Activated CD8-positive, alpha-beta memory T cell treated with anti-CD3 and anti-CD28 coated beads, Interleukin-2, amount 50 U/mL, for 1 hour (primary cell): ENCODE measurements around the gene AATK.
A peak's percentile ranks its signal among the peaks of the same experiment; 100 is the strongest.

Experiments used
- DNase-seq: peaks from one replicate; pipeline ENCODE4 v3.0.0-alpha.2; 2020; ENCODE audit errors: extremely low read depth

The AATK gene

DNA sequence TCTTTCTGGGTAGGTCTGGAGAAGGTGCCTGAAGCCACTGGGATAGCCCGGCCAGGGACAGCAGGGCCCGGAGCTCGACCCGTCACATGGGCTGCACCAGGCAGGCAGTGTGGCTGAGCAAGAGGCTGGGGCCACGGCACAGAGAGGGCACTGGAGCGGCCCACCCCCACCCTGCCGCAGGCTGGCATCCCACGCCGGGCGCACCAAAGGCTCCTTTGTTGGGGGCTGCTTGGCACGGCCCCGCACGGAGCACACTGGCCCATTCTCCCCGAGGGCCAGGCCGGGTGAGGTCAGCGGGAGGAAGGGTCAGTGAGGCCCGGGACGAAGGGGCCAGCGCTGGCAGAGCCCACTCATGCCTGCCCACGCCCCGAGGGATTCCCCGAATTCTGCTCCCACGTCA is 37.2 kb downstream of the AATK start:
- DNase-seq, result no peak

DNA sequence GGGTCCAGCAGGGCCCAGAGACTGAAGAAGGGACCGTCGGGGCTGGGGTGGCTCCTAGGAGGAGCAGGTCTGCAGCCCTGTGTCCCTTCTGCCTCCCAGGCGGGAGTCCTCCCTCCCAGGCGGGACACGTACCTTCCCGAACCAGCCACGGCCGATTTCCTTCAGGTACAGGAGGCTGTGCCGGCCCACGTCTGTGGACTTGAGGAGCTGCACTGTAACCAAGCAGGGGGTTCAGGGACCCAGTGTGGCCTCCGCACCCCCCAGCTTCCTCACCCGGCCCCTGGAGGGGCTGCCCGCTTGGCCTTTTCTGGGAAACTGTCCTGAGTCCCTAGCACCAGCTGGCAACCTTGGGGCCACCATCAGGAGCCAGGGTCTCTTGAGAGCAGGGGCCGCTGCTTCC is 37.7 kb downstream of the AATK start:
- no peak for DNase-seq

GRCh38 chr17:81127526-81128177 is 38.4 kb downstream of the AATK start:
- DNase-seq, result no peak

DNA sequence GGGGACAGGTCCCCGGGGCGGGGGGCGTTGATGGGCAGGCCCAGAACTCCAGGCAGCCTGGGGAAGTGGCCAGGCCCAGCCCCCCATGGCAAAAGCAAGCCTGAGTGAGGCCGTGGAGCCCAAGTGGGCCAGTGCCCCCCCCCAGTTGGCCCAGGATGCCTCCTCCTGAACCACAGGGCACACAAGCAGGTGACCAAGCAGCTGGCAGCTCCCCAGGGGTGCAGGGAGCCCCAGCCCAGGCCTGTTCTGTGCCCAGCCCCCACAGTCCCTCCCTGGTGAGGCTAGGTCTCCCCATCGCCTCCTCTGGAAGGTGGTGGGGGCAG is 38.9 kb downstream of the AATK start:
- no peak for DNase-seq

- DNase-seq, result no peak
These were observed 39.5 kb downstream of the AATK start for GRCh38 chr17:81126281-81127132.

GRCh38 chr17:81125573-81126081 is 40.4 kb downstream of the AATK start:
- DNase-seq, result no peak

DNA sequence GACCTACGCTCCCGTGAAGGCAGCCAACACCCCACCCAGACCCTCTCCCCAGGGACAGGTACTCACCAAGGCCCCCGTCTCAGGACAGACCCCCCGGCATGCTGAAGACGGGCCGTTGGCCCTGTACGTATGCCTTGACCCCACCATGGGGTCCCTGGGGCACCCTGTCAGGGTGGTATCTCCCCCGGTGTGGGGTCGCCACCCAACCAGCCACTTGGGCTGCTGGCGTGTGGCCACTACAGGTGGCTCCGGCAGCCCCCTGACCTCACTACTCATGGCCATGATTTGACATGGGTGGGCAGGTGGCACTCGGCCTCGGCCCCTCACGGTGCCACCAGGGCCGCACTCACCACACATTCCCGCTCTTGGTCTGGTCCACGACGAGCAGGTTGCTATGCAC is 41.6 kb downstream of the AATK start:
- DNase-seq, result no peak

- DNase-seq, result no peak
These were observed 42.7 kb downstream of the AATK start for GRCh38 chr17:81123052-81124048.

DNA sequence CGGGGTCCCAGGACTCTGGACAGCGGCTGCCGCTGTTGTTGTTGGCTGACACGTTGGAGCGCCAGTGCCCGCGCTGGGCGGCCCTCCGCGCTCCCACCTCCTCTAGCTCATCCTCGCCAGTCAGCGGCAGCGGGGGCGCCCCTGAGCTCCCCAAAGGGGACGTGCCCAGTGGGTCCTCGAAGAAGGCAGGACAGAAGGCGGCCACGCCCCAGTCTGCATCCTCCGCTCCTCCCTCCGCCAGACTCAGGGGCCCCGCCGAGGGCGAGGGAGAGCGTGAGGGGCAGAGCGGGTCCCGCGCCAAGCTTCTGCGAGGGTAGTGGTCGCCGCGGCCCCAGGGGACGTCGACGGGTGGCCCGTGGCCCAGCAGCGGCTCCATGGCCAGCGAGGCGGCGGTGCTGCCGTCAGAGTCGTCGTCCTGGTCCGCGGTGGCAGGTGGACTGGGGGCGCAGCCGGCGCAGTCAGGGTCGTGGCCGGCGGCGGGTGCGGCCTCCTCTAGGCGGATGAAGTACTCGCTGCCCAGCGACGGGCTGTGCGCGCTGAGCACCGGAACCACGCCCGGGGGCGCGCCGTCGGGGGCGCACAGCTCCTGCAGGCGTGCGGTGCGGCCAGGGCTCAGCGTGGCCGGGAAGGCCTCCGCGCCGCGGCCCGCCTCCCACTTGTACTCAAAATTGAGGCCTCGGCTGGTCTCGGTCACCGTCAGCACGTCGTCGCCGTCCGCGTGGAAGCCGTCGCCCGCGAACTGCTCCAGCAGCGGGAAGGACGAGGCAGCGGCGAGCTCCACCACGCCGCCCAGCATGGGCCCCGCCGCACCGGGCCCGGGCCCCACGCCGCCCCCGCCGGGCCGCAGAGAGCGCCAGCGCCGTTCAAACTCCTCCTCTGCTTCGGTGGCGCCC is 43.9 kb downstream of the AATK start:
- no peak for DNase-seq

- no peak for DNase-seq
These were observed 45.1 kb downstream of the AATK start for GRCh38 chr17:81120695-81121621.

DNA sequence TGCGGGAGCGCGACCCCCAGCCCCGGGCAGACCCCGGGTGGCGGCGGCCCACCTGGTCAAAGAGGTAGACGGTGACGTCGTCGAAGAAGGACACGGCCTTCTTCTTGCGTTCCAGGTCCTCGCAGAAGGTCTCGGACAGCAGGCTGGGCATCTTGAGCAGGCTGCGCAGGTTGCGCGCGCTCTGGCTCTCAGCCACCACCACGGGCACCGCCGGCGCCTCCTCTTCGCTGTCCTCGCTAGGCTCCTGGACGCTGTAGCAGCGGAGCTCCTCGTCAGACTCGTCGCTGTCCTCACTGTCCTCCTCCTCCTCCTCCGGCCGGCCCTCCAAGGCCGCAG is 45.9 kb downstream of the AATK start:
- no peak for DNase-seq

GRCh38 chr17:81119223-81120148 is 46.5 kb downstream of the AATK start:
- peak; percentile 65 for DNase-seq

GRCh38 chr17:81118308-81119221 is 47.5 kb downstream of the AATK start:
- DNase-seq, result no peak

DNA sequence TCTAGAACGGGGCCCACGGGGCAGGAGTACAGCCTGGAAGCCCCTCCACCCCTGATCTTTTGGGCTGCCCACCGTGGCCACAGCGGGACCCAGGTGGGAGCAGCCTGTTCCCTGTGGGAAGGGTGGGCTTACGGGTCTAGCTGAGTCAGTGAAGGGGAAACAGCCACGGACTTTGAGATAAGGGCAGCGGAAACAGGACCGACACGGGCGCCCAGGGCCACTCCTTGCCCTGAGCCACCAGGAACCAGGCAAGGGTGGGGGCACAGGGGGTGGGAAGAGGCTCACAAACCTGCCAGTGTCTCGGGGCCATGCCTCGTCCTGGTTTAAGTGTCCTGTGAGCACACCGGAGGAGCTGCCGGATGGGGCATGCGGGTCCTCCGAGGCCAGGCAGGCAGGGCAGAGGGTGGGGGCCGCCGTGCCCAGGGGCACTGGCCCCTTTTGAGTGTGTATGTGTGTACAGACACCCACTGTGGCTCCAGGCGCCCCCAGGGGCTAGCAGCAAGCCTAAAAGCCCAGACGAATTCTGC is 48.3 kb downstream of the AATK start:
- no peak for DNase-seq

DNA sequence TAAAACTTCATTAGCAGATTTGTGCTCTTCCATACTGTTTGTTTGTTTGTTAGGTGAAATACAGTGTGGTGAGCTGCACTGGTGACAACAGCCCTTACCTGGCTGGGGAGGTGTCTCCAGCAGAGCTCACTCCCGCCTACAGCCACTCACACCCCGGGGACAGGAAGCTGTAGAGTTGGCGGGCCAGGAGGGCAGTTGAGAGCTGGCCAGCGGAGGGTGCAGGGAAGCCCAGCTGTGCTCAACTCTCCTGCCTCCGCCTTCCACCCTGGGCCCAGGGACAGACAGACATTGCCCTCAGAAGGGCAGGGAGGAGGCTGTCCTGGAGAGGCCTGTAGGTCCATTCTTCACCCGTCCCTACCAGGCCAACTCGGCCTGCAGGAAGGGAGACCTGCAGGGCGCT is 49.3 kb downstream of the AATK start:
- no peak for DNase-seq

- no peak for DNase-seq
These were observed 50.1 kb downstream of the AATK start for GRCh38 chr17:81115749-81116464.

DNA sequence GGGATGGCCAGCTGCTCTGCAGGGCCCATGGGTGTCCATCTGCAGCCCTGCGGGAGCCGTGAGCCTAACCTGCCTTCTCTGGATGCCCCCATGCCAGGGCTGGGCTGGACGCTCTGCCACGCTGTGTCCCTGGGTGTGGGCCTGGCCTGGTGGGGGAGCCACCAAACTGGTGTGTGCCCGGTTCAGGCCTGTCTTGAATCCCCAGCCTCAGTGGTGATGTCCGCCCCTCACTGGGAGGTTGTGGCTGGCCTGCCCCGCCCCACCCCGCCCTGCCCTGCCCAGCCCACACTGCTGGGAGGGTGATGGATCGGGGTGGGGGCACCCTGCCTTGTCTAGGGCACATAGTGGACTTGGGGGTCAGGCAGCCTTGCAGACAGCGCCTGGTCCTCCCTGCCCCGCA is 50.8 kb downstream of the AATK start:
- no peak for DNase-seq
